Measurements from ENCODE around the gene HTR1A. TPM values are rescaled to one million over a fixed set of nuclear protein-coding genes. Genes with fewer than 3 reads are reported as not detected.

The HTR1A gene
- polyA plus RNA-seq, result not detected

GRCh38 chr5:63962279-63962678 is at the start of gene HTR1A:
Gene HTR1A, minus strand, starts transcription at chr5:63962445. Its CDS starts 726 bp downstream, at chr5:63961719.
- WGBS, 3 donors, result 2 to 9% (median 5%) methylated on average over 9 of the region's 9 CpGs
- no peak within 1 kb of the TSS for H3K27ac ChIP-seq (ENCODE audit: low read depth, low read length)

DNA sequence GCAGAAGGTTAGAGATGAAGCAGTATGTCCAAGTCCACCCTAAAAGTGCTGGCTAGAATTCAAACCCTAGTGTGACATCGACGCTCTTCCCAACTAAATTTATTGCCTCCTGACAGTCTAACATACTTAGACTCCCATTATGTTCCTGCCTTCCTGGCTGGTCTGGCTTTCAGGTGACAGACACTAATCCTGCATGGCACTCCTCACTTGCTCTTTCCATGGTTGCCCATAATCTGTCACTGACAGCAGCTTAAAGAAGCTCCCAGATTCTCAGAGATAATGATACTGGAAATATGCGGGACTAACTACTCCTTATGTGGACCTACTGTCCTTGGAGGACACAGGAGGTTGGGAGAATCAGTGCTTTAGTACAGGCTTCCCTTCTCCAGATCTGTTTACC is 41.7 kb upstream of the HTR1A start:
- H3K27ac ChIP-seq (ENCODE audit: low read depth, low read length), result no peak overlapping the region

DNA sequence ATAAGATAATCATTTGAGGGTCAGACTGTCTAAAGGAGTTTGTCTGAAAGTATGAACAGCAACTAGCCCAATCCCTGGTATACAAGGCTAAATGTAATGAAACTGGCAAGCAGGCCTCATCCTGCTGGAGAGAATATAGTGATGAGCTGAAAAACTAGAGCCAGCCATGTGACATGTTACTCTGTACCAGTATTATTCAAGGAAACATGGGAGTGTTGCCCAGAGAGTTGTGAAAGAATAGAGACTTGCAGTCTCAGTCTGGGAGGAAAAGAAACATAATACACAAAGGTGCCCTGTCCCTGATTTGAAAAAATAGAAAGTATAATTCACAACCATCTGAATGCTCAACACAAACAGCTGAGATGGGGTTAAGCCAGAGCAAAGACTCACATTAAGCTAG is 37.9 kb upstream of the HTR1A start:
- no peak overlapping the region for H3K27ac ChIP-seq (ENCODE audit: low read depth, low read length)

More for the DNA sequence above, 41.7 kb upstream of the HTR1A start:
- WGBS, 3 donors, result 52 to 77% (median 71%) methylated on average over 3 of the region's 3 CpGs

- H3K27ac ChIP-seq (ENCODE audit: low read depth, low read length), result no peak overlapping the region
Observed at GRCh38 chr5:63987053-63987452, 24.8 kb upstream of the HTR1A start.

- 50 to 70% (median 69%) methylated on average over 2 of the region's 2 CpGs for WGBS, 3 donors
- H3K27ac ChIP-seq (ENCODE audit: low read depth, low read length), result no peak overlapping the region
Observed at GRCh38 chr5:63981864-63982263, 19.6 kb upstream of the HTR1A start.

- no peak overlapping the region for H3K27ac ChIP-seq (ENCODE audit: low read depth, low read length)
Observed at GRCh38 chr5:63963926-63964325, 1.7 kb upstream of the HTR1A start.

GRCh38 chr5:63963080-63963735 is 963 bp upstream of the HTR1A start:
- H3K27ac ChIP-seq (ENCODE audit: low read depth, low read length), result no peak overlapping the region
- WGBS, 3 donors, result 20 to 21% (median 21%) methylated on average over 6 of the region's 6 CpGs

DNA sequence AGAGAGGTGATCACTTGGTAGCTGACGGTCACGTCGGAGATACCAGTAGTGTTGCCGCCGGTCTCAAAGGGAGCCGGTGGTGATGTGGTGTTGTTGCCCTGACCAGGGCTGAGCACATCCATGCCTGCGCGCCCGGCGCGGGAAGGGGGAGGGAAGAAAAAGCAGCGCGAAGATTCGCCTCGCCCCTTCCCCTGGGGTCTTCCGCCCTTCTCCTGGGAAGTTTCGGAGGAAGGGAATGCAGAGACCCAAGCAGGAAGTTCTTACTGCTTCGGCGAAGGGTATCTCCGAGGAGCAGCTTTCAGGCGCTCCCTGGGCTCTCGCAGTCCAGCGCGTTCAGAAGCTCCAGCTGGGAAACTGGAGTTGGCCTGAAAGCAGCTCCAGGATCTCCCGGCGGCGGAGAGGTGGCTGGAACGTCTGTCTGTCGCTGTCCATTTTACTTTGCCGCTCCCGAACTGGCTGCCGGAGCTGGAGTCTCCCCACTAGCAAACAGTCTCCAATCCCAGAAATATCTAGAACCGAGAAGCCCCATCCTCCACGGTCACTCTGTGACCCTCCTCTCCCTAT is 565 bp downstream of the HTR1A start:
- no peak overlapping the region for H3K27ac ChIP-seq (ENCODE audit: low read depth, low read length)
- 1 to 3% (median 2%) methylated on average over 34 of the region's 34 CpGs for WGBS, 3 donors

DNA sequence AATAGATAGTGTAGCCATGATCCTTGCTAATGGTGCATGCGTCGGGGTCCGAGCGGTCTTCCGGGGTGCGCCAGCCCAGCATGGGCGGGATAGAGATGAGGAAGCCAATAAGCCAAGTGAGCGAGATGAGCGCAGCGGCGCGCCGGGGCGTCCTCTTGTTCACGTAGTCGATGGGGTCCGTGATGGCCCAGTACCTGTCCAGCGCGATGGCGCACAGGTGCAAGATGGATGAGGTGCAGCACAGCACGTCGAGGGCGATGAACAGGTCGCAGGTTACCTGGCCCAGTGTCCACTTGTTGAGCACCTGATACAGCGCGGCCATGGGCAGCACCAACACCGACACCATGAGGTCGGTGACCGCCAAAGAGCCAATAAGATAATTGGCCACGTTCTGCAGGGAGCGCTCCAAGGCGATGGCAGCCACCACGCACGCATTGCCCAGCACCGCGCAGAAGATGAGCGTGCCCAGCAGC is 1.1 kb downstream of the HTR1A start:
- 7 to 9% (median 8%) methylated on average over 37 of the region's 37 CpGs for WGBS, 3 donors
- no peak overlapping the region for H3K27ac ChIP-seq (ENCODE audit: low read depth, low read length)

GRCh38 chr5:63960646-63961045 is 1.6 kb downstream of the HTR1A start:
- WGBS, 3 donors, result 10 to 14% (median 13%) methylated on average over 27 of the region's 27 CpGs
- no peak overlapping the region for H3K27ac ChIP-seq (ENCODE audit: low read depth, low read length)

DNA sequence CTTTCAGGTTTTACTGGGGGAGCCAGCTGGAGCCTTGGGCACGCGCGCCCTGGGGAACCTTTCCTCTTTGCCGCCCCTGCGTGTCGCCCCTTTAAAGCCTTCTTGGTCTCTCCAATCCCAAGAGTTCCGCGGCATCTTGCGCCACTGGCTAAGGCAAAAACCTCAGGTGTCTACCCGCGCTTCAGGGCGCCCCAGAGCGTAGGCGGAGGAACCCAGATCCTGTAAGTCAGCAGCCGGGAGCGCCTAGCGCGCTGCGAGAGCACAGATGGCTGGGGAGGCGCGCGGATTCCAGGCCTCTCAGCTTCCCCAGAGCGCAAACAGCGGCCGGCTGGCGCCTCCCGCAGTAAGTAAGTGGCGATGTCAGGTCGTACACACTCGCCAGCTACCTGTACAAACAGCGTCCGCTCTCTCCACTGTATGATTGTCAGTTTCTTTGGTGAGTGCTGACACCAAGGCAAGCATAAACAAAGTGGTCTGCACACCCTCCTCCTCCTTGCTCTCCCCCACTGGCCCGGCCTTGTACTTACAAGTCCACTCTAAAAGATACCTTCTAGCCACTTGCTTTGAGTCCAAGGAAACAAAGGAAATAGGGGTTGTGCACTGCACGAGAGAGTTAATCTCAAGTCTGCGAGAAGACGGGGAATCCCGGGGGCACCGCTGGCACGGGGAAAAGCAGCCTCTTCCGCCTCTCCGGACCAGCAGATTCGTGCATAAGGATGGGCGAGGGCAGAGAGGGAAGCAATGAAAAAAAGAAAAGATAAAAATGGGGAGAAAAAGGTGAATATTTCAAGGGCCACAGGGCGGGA is 2.9 kb downstream of the HTR1A start:
- no peak overlapping the region for H3K27ac ChIP-seq (ENCODE audit: low read depth, low read length)
- WGBS, 3 donors, result 2 to 3% (median 2%) methylated on average over 40 to 44 of the region's 44 CpGs

DNA sequence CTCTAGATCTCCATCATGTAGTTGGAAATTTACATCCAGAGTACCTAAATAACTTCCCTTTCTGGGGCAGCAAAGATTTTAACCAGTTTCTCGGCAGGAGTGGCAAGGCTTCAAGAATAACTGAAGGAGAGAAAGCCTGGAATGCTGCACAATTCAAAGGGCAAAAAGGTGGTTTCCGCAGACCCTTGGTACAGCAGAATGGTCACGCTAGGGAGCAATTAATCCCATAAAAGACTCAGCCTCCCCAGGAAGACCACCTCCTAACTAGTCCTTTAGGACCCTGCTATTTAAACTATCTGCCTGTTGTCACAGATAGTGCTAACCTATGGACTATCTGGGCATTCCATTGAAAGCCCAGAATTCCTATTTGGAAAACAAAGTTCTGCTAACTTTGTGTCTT is 3.6 kb downstream of the HTR1A start:
- 15 to 60% (median 18%) methylated on average over 3 of the region's 3 CpGs for WGBS, 3 donors
- H3K27ac ChIP-seq (ENCODE audit: low read depth, low read length), result no peak overlapping the region

- H3K27ac ChIP-seq (ENCODE audit: low read depth, low read length), result no peak overlapping the region
- 76 to 88% (median 79%) methylated on average over 2 of the region's 2 CpGs for WGBS, 3 donors
Observed at GRCh38 chr5:63957617-63958016, 4.6 kb downstream of the HTR1A start.

GRCh38 chr5:63953217-63953616 is 9.0 kb downstream of the HTR1A start:
- H3K27ac ChIP-seq (ENCODE audit: low read depth, low read length), result no peak overlapping the region
- 85 to 90% (median 89%) methylated on average over 3 of the region's 3 CpGs for WGBS, 3 donors

- H3K27ac ChIP-seq (ENCODE audit: low read depth, low read length), result no peak overlapping the region
- WGBS, 3 donors, result 83 to 100% (median 86%) methylated on average over 1 of the region's 1 CpG
Observed at GRCh38 chr5:63935103-63935502, 27.1 kb downstream of the HTR1A start.

DNA sequence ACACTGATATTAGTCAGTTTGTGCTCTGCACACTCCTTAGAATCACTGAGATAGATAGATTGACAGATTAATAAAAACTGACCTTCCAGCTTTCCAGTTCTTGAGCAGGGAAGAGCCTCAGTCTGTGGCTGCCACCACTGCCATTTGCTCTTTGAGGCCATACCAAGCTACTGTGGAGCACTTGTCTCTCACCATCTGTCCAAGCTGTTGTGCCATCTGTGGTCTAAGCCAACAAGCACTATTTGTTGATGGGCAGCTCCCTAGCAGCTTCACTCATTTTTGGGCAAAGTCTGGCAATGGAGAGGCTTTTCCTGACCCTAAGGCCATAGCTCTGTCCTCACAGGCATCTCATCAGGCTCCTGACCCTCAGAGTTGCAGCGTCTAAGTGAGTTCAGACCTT is 30.4 kb downstream of the HTR1A start:
- 69 to 90% (median 79%) methylated on average over 1 of the region's 1 CpG for WGBS, 3 donors
- H3K27ac ChIP-seq (ENCODE audit: low read depth, low read length), result no peak overlapping the region

DNA sequence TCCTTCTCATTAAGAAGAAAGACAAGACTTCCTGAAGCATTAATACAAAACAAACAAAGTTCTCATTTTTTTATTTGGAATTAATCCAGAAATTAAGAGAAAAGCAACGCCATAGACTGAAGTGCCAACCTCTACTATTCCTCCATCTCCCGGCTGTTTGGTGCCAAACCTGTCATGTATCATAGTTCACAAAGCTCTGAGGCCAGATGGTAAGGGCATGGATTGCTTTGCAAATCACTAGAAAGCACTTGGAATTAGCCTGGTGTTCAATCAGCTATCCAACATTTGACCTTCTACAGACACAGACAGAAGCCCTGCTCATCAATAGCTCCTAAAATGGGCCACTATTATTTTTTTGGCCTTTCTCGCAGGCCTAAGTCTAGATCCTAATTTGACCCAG is 33.8 kb downstream of the HTR1A start:
- WGBS, 3 donors, result 79 to 85% (median 83%) methylated on average over 3 of the region's 3 CpGs
- H3K27ac ChIP-seq (ENCODE audit: low read depth, low read length), result no peak overlapping the region

- H3K27ac ChIP-seq (ENCODE audit: low read depth, low read length), result no peak overlapping the region
- WGBS, 3 donors, result 29 to 71% (median 66%) methylated on average over 3 of the region's 3 CpGs
Observed at GRCh38 chr5:63923914-63924313, 38.3 kb downstream of the HTR1A start.

DNA sequence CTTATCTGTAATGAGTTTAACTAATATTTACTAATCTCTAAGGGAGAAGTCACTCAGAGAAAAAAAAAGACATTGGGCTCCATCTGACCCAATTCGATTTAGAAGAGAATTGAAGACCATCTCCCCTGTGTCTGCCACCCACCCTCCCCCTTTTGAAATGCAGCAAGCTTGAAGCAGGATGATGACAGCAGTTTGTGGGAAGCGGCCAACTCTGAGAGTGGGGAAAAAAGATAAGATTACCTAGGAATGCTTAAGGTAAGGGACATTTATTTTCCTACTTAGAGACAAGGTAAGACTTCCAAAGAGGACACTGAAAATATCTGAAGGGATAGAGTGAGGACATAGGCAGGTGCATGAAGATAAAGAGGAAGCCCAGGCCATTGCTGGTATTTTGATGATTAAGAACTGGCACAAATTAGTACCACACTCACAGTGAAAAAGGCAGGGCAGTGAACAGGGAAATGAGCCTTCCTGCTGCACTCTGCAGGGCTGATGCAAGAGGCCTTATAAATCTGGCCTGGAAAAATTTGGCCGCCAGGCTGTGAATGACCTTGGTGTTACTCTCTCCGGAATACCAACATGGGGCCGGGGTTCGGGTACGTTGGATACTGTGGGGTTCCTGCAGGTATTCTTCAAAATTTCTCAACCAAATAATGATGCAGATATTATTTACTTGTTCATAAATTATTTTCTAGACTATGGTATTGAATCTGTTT is 42.3 kb downstream of the HTR1A start:
- WGBS, 3 donors, result 39 to 82% (median 81%) methylated on average over 7 of the region's 7 CpGs

More for the DNA sequence above, 42.3 kb downstream of the HTR1A start:
- H3K27ac ChIP-seq (ENCODE audit: low read depth, low read length), result no peak overlapping the region
